HCT116 (cell line): ENCODE measurements around the gene ADRB1. TPM values are rescaled to one million over a fixed set of nuclear protein-coding genes. Genes with fewer than 3 reads are reported as not detected.

ENCODE experiments used
- ATAC-seq: fragments of 200-7000 bp; cut with Tn5 transposase; 2 replicates; pipeline ENCODE4 v1.9.1; 2020; ENCODE audit warnings: mild to moderate bottlenecking, moderate library complexity
- BruUV-seq: library from RNA; stranded (reverse); fragments of 400-500 nt; replicated peaks from 2 replicates; lab custom pipeline; 2021; lab: Mats Ljungman, UMichigan
- CTCF ChIA-PET: fragments of 300-600 bp; sonication (Branson Sonifier 250); formaldehyde crosslinking; loops from one replicate; lab custom pipeline; 2021; ENCODE audit warnings: antibody characterized with exemption; lab: Charles Lee
- POLR2A ChIA-PET: fragments of 300-600, 350-600 bp; sonication (Branson Sonifier 250); formaldehyde crosslinking; loops from one replicate; lab custom pipeline; 2021; ENCODE audit warnings: antibody characterized with exemption; lab: Charles Lee
- RAD21 ChIA-PET, 2 experiments: fragments of 300-600 bp; sonication (Branson Sonifier 250); formaldehyde crosslinking; loops; one replicate each; lab custom pipeline; 2023; ENCODE audit warnings: low total read pairs in 2 of 2; ENCODE audit not compliant: uncharacterized antibody in 2 of 2, unreplicated experiment in 2 of 2, low non-redundant PET in 1 of 2; lab: Charles Lee
- DNase-seq: peaks from one replicate; pipeline ENCODE4 v3.0.0-alpha.2; 2010; ENCODE audit warnings: low read depth, low spot score
- H2AFZ ChIP-seq: fragments of 200-600 bp; shearing (Covaris generic), sonication (generic); 2 replicates; pipeline ENCODE4 v1.6.1; 2017; ENCODE audit warnings: low read depth, mixed run types, mixed read lengths, antibody characterized with exemption, low read length; ENCODE audit not compliant: poor library complexity, severe bottlenecking
- H3K27ac ChIP-seq: 2 replicates; pipeline ENCODE4 v1.5.1; 2012; ENCODE audit warnings: low read depth, low read length
- H3K27me3 ChIP-seq: fragments of 200-600 bp; sonication (generic); 2 replicates; pipeline ENCODE4 v1.6.1; 2016; ENCODE audit warnings: mixed run types, low read length, mixed read lengths; ENCODE audit not compliant: insufficient read depth
- H3K36me3 ChIP-seq, 2 experiments: fragments of 200-500 bp in 1 of 2; fragments of 200-600 bp in 1 of 2; sonication (Bioruptor generic) in 1 of 2; sonication (generic) in 1 of 2; 2 replicates each; pipeline versions ENCODE4 v1.5.1 to v1.6.1; 2014 to 2016; ENCODE audit warnings: low read length in 2 of 2, inconsistent platforms in 1 of 2, mixed read lengths in 1 of 2, mixed run types in 1 of 2; ENCODE audit not compliant: insufficient read depth in 2 of 2, control insufficient read depth in 1 of 2
- H3K4me1 ChIP-seq, 2 experiments: fragments of 200-600 bp in 1 of 2; sonication (generic) in 1 of 2; 2 replicates each; pipeline versions ENCODE4 v1.5.1 to v1.6.1; 2012 to 2017; ENCODE audit warnings: low read length in 2 of 2, inconsistent platforms in 1 of 2, mild to moderate bottlenecking in 1 of 2, mixed read lengths in 1 of 2, mixed run types in 1 of 2, moderate library complexity in 1 of 2; ENCODE audit not compliant: insufficient read depth in 2 of 2, control insufficient read depth in 1 of 2
- H3K4me2 ChIP-seq: fragments of 200-600 bp; sonication (generic); 2 replicates; pipeline ENCODE4 v1.6.1; 2017; ENCODE audit warnings: mixed run types, low read length, mixed read lengths
- H3K4me3 ChIP-seq, 2 experiments: fragments of 200-600 bp in 1 of 2; sonication (generic) in 1 of 2; replicated peaks in 1 of 2; 2 replicates each; pipeline ENCODE4 v1.5.1; 2011 to 2016; ENCODE audit warnings: low read length in 2 of 2, control low read depth in 1 of 2, low read depth in 1 of 2, mild to moderate bottlenecking in 1 of 2, mixed read lengths in 1 of 2, mixed run types in 1 of 2
- H3K79me2 ChIP-seq: fragments of 200-600 bp; sonication (generic); 2 replicates; pipeline ENCODE4 v1.6.1; 2017; ENCODE audit warnings: mild to moderate bottlenecking, mixed run types, low read length, moderate library complexity, mixed read lengths; ENCODE audit not compliant: insufficient read depth
- H3K9ac ChIP-seq: fragments of 200-600 bp; sonication (generic); 2 replicates; pipeline ENCODE4 v1.6.1; 2016; ENCODE audit warnings: low read length, mixed read lengths
- H3K9me2 ChIP-seq: fragments of 200-600 bp; sonication (generic), shearing (Covaris generic); 2 replicates; pipeline ENCODE4 v1.6.1; 2017; ENCODE audit warnings: mixed run types, mild to moderate bottlenecking, moderate library complexity; ENCODE audit not compliant: insufficient read depth
- H3K9me3 ChIP-seq, 2 experiments: fragments of 200-500 bp in 1 of 2; fragments of 200-600 bp in 1 of 2; sonication (Bioruptor generic) in 1 of 2; sonication (generic) in 1 of 2; 2 replicates each; pipeline ENCODE4 v1.6.1; 2014 to 2017; ENCODE audit warnings: low read length in 2 of 2, mixed read lengths in 2 of 2, inconsistent platforms in 1 of 2, low read depth in 1 of 2, mild to moderate bottlenecking in 1 of 2, mixed run types in 1 of 2, moderate library complexity in 1 of 2; ENCODE audit not compliant: control insufficient read depth in 1 of 2, insufficient read depth in 1 of 2
- H4K20me1 ChIP-seq: fragments of 200-600 bp; sonication (generic), shearing (Covaris generic); 2 replicates; pipeline ENCODE4 v1.6.1; 2017; ENCODE audit warnings: mixed run types, mild to moderate bottlenecking, moderate library complexity; ENCODE audit not compliant: insufficient read depth
- CBX3 ChIP-seq: IDR thresholded peaks from 2 replicates; pipeline ENCODE4 v1.6.1; 2012; ENCODE audit warnings: low read depth
- CTCF ChIP-seq, 3 experiments: fragments of 200-600 bp in 1 of 3; sonication (generic) in 1 of 3; IDR thresholded peaks in 2 of 3; conservative IDR thresholded peaks in 1 of 3; 2 replicates each; pipeline ENCODE4 v1.5.1; 2012 to 2017; ENCODE audit warnings: low read depth in 2 of 3, low read length in 2 of 3, antibody characterized with exemption in 1 of 3, borderline replicate concordance in 1 of 3, control low read depth in 1 of 3, mild to moderate bottlenecking in 1 of 3, mixed read lengths in 1 of 3, mixed run types in 1 of 3, moderate library complexity in 1 of 3; ENCODE audit not compliant: insufficient read depth in 1 of 3
- FOSL1 ChIP-seq: IDR thresholded peaks from 2 replicates; pipeline ENCODE4 v1.6.1; 2012; ENCODE audit warnings: low read depth
- SIN3A ChIP-seq: IDR thresholded peaks from 2 replicates; pipeline ENCODE4 v1.6.1; 2012; ENCODE audit warnings: low read depth
- SP1 ChIP-seq: IDR thresholded peaks from 2 replicates; pipeline ENCODE4 v1.6.1; 2012; ENCODE audit warnings: low read depth
- SRF ChIP-seq: IDR thresholded peaks from 2 replicates; pipeline ENCODE4 v1.6.1; 2012; ENCODE audit warnings: low read depth
- ZBTB33 ChIP-seq: IDR thresholded peaks from 2 replicates; pipeline ENCODE4 v1.6.1; 2011; ENCODE audit warnings: mild to moderate bottlenecking, low read length, moderate library complexity; ENCODE audit not compliant: insufficient replicate concordance; ENCODE audit errors: extremely low read depth
- intact Hi-C: fragments of 100-400 bp; cut with micrococcal nuclease; formaldehyde crosslinking; loops from 2 replicates; pipeline ENCODE4 v1.10.0; 2022
- total RNA-seq: library from RNA; stranded (reverse); gene quantifications from one replicate; pipeline ENCODE4 v1.2.1, GENCODE V29; 2021; ENCODE audit not compliant: unreplicated experiment

ADRB1 gene
- total RNA-seq, 1 experiment from 2014 or later = 0.89 TPM

GRCh38 chr10:114083040-114083439 is 39.4 kb downstream of the ADRB1 start:
- intact Hi-C loops = no loop called here
- TF ChIP-seq FOSL1 (no peak), CBX3 (no peak), SIN3A (no peak), SRF (no peak), ZBTB33 (no peak), CTCF (IDR thresholded peaks at IDR 0.05 in 2 of 3, conservative IDR thresholded peaks at IDR 0.05 in 1 of 3; ENCODE audit: borderline replicate concordance in 1 of 3, insufficient read depth in 1 of 3, low read depth in 2 of 3, low read length in 2 of 3) (no peak), SP1 (no peak)
- Histone ChIP-seq H3K4me1 (no peaks in the 10 kb centered on the region), H2AFZ (peak overlapping the region; percentile 62), H4K20me1 (no peaks in the 10 kb centered on the region), H3K27me3 (no peaks in the 10 kb centered on the region), H3K27ac (no peak overlapping the region), H3K36me3 (no peaks in the 10 kb centered on the region), H3K9ac (no peak overlapping the region), H3K4me2 (no peak overlapping the region), H3K4me3 (no peak overlapping the region), H3K79me2 (no peaks in the 10 kb centered on the region), H3K9me2 (no peaks in the 10 kb centered on the region), H3K9me3 (no peaks in the 10 kb centered on the region)
- DNase-seq (no peak), ATAC-seq (peak; percentile 38)
- ChIA-PET RAD21 (no interaction called here), POLR2A (no interaction called here), CTCF (no interaction called here)
- no TSS peak for BruUV-seq
